Hepatocyte (in vitro differentiated cells): Measurements from ENCODE around the gene BAMBI. TPM values are rescaled to one million over a fixed set of nuclear protein-coding genes. Genes with fewer than 3 reads are reported as not detected.

Experiments
- DNase-seq: peaks from one replicate; pipeline ENCODE4 v3.0.0-alpha.2; 2016; ENCODE audit warnings: low spot score
- H2AFZ ChIP-seq: fragments of 200-600 bp; sonication (generic); 2 replicates; pipeline ENCODE4 v1.6.0; 2016; ENCODE audit warnings: antibody characterized with exemption, mild to moderate bottlenecking
- H3K27ac ChIP-seq: fragments of 200-600 bp; sonication (generic); 2 replicates; pipeline ENCODE4 v1.5.1; 2016; ENCODE audit warnings: mild to moderate bottlenecking
- H3K27me3 ChIP-seq: fragments of 200-600 bp; sonication (generic); 2 replicates; pipeline ENCODE4 v1.6.1; 2016
- H3K36me3 ChIP-seq: fragments of 200-600 bp; sonication (generic); replicated peaks from 2 replicates; pipeline ENCODE4 v1.5.1; 2016; ENCODE audit warnings: low read depth; ENCODE audit not compliant: insufficient read depth
- H3K4me1 ChIP-seq: fragments of 200-600 bp; sonication (generic); 2 replicates; pipeline ENCODE4 v1.5.1; 2016; ENCODE audit warnings: mild to moderate bottlenecking, moderate library complexity; ENCODE audit not compliant: insufficient read depth
- H3K4me2 ChIP-seq: fragments of 200-600 bp; sonication (generic); 2 replicates; pipeline ENCODE4 v1.6.0; 2016
- H3K4me3 ChIP-seq: fragments of 200-600 bp; sonication (generic); 2 replicates; pipeline ENCODE4 v1.5.1; 2016; ENCODE audit warnings: mild to moderate bottlenecking
- H3K79me2 ChIP-seq: fragments of 200-600 bp; sonication (generic); 2 replicates; pipeline ENCODE4 v1.6.0; 2017; ENCODE audit warnings: mild to moderate bottlenecking
- H3K9me2 ChIP-seq: fragments of 200-600 bp; sonication (generic); replicated peaks from 2 replicates; pipeline ENCODE4 v1.6.0; 2017; ENCODE audit warnings: mild to moderate bottlenecking; ENCODE audit not compliant: insufficient read depth
- H3K9me3 ChIP-seq: fragments of 200-600 bp; sonication (generic); 2 replicates; pipeline ENCODE4 v1.5.1; 2016; ENCODE audit warnings: low read depth, mild to moderate bottlenecking
- H4K20me1 ChIP-seq: fragments of 200-600 bp; sonication (generic); 2 replicates; pipeline ENCODE4 v1.6.0; 2016; ENCODE audit warnings: mild to moderate bottlenecking; ENCODE audit not compliant: insufficient read depth, poor library complexity, severe bottlenecking
- EZH2 ChIP-seq: fragments of 200-600 bp; sonication (generic); IDR thresholded peaks from 2 replicates; pipeline ENCODE4 v1.6.1; 2016; ENCODE audit warnings: antibody characterized with exemption, mild to moderate bottlenecking, borderline replicate concordance
- EZH2phosphoT487 ChIP-seq: fragments of 200-600 bp; sonication (generic); IDR thresholded peaks from one replicate; pipeline ENCODE4 v1.6.1; 2018; ENCODE audit warnings: antibody characterized with exemption, mild to moderate bottlenecking, low read depth, moderate library complexity; ENCODE audit not compliant: unreplicated experiment, severe bottlenecking
- WGBS: methylation state at CpG from one replicate; pipeline ENCODE4 v1.1.6; 2016; ENCODE audit warnings: low lambda C conversion rate; ENCODE audit errors: missing lambda C conversion rate; 5-methylcytosine and 5-hydroxymethylcytosine counted together
- polyA plus RNA-seq: library from polyadenylated mRNA; unstranded; fragments of >200 nt; fragmentation: Nextera tagmentation; extraction: Ambion mirVana; gene quantifications from 2 replicates; pipeline ENCODE4 v1.2.1, GENCODE V29; 2016
- total RNA-seq: library from RNA; depleted of rRNA; stranded (reverse); fragments of >200 nt; gene quantifications from 2 replicates; pipeline ENCODE4 v1.2.3, GENCODE V29; 2014
- TF ChIP-seq, protein P1 (sequence below): fragments of 200-600 bp; sonication (generic); IDR thresholded peaks from 2 replicates; pipeline ENCODE4 v1.5.1; 2016; ENCODE audit warnings: antibody characterized with exemption, mild to moderate bottlenecking; ENCODE audit not compliant: poor library complexity

The BAMBI gene
- total and polyA plus RNA-seq, 2 experiments from 2014 or later: 116 to 148 TPM

DNA sequence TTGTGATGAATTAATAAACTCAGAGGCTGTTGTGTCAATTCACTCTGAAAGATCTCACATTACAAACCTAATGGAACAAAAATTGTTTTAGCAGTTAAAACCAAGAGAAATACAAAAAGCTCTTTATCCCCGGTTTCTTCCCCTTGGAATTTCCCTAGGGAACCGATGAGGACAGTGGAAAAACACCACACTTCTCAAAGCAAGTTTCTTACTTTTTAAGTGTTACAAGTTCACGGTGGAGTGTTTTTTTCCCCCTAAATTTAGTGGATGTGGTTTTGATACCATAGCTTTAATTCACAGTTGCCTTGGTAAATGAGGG, 10.3 kb downstream of the BAMBI start:
- Histone ChIP-seq H2AFZ (no peak overlapping the region), H3K36me3 (no peaks in the 10 kb centered on the region), H3K4me3 (no peak overlapping the region), H3K9me3 (no peaks in the 10 kb centered on the region), H3K4me2 (peak overlapping the region; percentile 52), H3K79me2 (peaks cover 34% of the 10 kb centered on the region), H3K4me1 (peaks cover 35% of the 10 kb centered on the region), H3K9me2 (no peaks in the 10 kb centered on the region), H4K20me1 (peaks cover 10% of the 10 kb centered on the region), H3K27ac (peak overlapping the region; percentile 1), H3K27me3 (no peaks in the 10 kb centered on the region)
- TF ChIP-seq EZH2: no peak
- TF ChIP-seq, protein P1, sequence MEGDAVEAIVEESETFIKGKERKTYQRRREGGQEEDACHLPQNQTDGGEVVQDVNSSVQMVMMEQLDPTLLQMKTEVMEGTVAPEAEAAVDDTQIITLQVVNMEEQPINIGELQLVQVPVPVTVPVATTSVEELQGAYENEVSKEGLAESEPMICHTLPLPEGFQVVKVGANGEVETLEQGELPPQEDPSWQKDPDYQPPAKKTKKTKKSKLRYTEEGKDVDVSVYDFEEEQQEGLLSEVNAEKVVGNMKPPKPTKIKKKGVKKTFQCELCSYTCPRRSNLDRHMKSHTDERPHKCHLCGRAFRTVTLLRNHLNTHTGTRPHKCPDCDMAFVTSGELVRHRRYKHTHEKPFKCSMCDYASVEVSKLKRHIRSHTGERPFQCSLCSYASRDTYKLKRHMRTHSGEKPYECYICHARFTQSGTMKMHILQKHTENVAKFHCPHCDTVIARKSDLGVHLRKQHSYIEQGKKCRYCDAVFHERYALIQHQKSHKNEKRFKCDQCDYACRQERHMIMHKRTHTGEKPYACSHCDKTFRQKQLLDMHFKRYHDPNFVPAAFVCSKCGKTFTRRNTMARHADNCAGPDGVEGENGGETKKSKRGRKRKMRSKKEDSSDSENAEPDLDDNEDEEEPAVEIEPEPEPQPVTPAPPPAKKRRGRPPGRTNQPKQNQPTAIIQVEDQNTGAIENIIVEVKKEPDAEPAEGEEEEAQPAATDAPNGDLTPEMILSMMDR: no peak
- TF ChIP-seq EZH2phosphoT487: no peak
- DNase-seq: no peak
- WGBS: 35% methylated on average over 3 of the region's 3 CpGs

DNA sequence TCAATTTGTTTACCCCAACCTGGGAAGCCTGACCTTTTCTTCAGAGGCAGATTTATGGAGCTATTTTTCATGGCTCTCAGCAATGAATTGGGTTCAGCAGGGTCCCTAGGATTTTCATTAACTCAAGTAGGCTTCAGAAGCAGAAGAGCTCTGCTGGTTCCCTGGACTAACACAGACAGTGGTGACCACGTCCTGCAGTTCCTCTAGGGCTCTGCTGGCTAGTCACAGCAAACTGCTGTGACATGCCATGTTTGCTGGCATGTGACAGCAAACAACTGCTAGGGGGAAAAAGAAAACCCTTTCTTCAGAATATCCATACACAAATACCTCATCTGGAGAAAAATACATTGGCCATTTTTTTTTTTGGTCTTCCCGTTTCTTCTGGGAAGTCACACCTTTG, 13.2 kb downstream of the BAMBI start:
- Histone ChIP-seq H3K79me2 (peaks cover 8% of the 10 kb centered on the region), H3K36me3 (no peaks in the 10 kb centered on the region), H3K27me3 (no peaks in the 10 kb centered on the region), H3K4me2 (no peak overlapping the region), H3K27ac (no peak overlapping the region), H3K9me2 (no peaks in the 10 kb centered on the region), H2AFZ (no peak overlapping the region), H3K4me3 (no peak overlapping the region), H4K20me1 (no peaks in the 10 kb centered on the region), H3K9me3 (no peaks in the 10 kb centered on the region), H3K4me1 (peaks cover 27% of the 10 kb centered on the region)
- WGBS: 81% methylated on average over 2 of the region's 2 CpGs
- no peak for TF ChIP-seq EZH2phosphoT487
- TF ChIP-seq, protein P1: no peak
- TF ChIP-seq EZH2: no peak
- DNase-seq: no peak

DNA sequence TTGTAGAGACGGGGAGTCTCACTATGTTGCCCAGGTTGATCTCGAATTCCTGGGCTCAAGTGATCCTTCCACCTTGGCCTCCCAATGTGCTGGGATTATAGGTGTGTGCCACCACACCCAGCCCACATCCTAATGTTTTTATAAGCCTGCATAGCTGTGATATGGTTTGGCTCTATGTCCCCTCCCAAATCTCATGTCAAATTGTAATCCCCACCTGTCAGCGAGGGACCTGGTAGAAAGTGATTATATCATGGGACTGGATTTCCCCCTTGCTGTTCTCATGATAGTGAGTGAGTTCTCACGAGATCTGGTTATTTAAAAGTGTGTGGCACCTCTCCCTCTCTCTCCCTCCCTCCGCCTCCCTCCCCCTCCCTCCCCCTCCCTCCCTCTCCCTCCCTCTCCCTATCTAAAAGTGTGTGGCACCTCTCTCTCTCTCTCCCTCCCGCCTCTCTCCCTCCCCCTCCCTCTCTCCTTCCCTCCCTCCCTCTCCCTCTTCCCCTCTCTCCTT, 13.9 kb downstream of the BAMBI start:
- no peaks in the 10 kb centered on the region for H3K27me3 ChIP-seq
- no peak overlapping the region for H3K4me2 ChIP-seq
- no peaks in the 10 kb centered on the region for H3K36me3 ChIP-seq
- no peaks in the 10 kb centered on the region for H3K9me2 ChIP-seq
- peaks cover 2% of the 10 kb centered on the region for H3K79me2 ChIP-seq
- H2AFZ ChIP-seq: no peak overlapping the region
- H3K9me3 ChIP-seq: no peaks in the 10 kb centered on the region
- DNase-seq: no peak
- no peak overlapping the region for H3K4me3 ChIP-seq
- H4K20me1 ChIP-seq: no peaks in the 10 kb centered on the region
- peaks cover 20% of the 10 kb centered on the region for H3K4me1 ChIP-seq
- no peak overlapping the region for H3K27ac ChIP-seq
- TF ChIP-seq EZH2 (no peak), EZH2phosphoT487 (no peak)
- TF ChIP-seq, protein P1: no peak
- 93% methylated on average over 4 of the region's 6 CpGs for WGBS

DNA sequence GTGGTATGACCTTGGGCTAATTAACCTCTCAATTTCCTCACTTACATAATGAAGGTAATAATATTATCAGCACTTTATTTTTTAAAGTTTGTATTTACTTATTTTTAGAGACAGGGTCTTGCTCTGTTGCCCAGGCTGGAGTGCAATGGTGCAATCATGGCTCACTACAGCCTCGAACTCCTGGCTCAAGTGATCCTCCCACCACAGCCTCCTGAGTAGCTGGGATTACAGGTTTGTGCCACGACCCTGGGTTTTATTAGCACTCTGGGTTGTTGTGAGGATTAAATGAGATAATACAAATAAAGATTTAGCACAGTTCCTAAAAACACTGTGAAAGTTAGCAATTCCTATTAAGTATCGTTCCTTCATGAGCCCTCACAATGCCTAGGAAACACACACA, 14.7 kb downstream of the BAMBI start:
- Histone ChIP-seq H3K4me3 (no peak overlapping the region), H3K79me2 (peaks cover 2% of the 10 kb centered on the region), H3K4me2 (no peak overlapping the region), H3K9me2 (no peaks in the 10 kb centered on the region), H2AFZ (no peak overlapping the region), H3K36me3 (no peaks in the 10 kb centered on the region), H3K4me1 (peaks cover 13% of the 10 kb centered on the region), H3K9me3 (no peaks in the 10 kb centered on the region), H4K20me1 (no peaks in the 10 kb centered on the region), H3K27ac (no peak overlapping the region), H3K27me3 (no peaks in the 10 kb centered on the region)
- TF ChIP-seq EZH2: no peak
- TF ChIP-seq, protein P1: no peak
- TF ChIP-seq EZH2phosphoT487: no peak
- 87% methylated on average over 3 of the region's 3 CpGs for WGBS
- no peak for DNase-seq
